Measurements from ENCODE around the gene CD274.

Gene CD274

GRCh38 chr9:5514617-5515260, 64.4 kb downstream of the CD274 start:
- peaks cover 6% of the 10 kb centered on the region for H3K4me1 ChIP-seq (ENCODE audit: low read length)
- no peaks in the 10 kb centered on the region for H3K27me3 ChIP-seq (replicated peaks; ENCODE audit: insufficient read depth, low read length)
- H4K20me1 ChIP-seq (ENCODE audit: insufficient read depth, low read length): no peaks in the 10 kb centered on the region
- no peaks in the 10 kb centered on the region for H3K79me2 ChIP-seq (ENCODE audit: low read length)
- H3K4me2 ChIP-seq (ENCODE audit: low read depth, low read length): no peak overlapping the region
- H3K36me3 ChIP-seq (replicated peaks; ENCODE audit: insufficient read depth, low read length): no peaks in the 10 kb centered on the region
- no peaks in the 10 kb centered on the region for H3K9me2 ChIP-seq (replicated peaks; ENCODE audit: insufficient read depth, low read length)
- H3F3A ChIP-seq (ENCODE audit: insufficient read depth, low read length): peaks cover 9% of the 10 kb centered on the region
- no peak overlapping the region for H3K9ac ChIP-seq (ENCODE audit: low read length)
- H3K9me3 ChIP-seq (replicated peaks; ENCODE audit: insufficient read depth, low read length): no peaks in the 10 kb centered on the region
- no peak for TF ChIP-seq EZH2phosphoT487 (IDR thresholded peaks at IDR 0.05; ENCODE audit: low read length)
- no peak for TF ChIP-seq EZH2 (optimal IDR thresholded peaks at IDR 0.05; ENCODE audit: low read depth, low read length)
- TF ChIP-seq CTCF (IDR thresholded peaks at IDR 0.05; ENCODE audit: low read length): no peak
- H3K27ac ChIP-seq (ENCODE audit: low read length): no peak overlapping the region
- H2AFZ ChIP-seq (ENCODE audit: low read length): no peak overlapping the region
- DNase-seq: no peak
- no peak overlapping the region for H3K4me3 ChIP-seq (ENCODE audit: low read length)

GRCh38 chr9:5515261-5515650, 64.9 kb downstream of the CD274 start:
- Histone ChIP-seq H3F3A (ENCODE audit: insufficient read depth, low read length) (peaks cover 7% of the 10 kb centered on the region), H3K9me2 (replicated peaks; ENCODE audit: insufficient read depth, low read length) (no peaks in the 10 kb centered on the region), H3K4me3 (ENCODE audit: low read length) (no peak overlapping the region), H3K36me3 (replicated peaks; ENCODE audit: insufficient read depth, low read length) (no peaks in the 10 kb centered on the region), H3K4me1 (ENCODE audit: low read length) (peaks cover 4% of the 10 kb centered on the region; the same call in 1 of the 2 replicates), H3K9ac (ENCODE audit: low read length) (no peak overlapping the region), H4K20me1 (ENCODE audit: insufficient read depth, low read length) (no peaks in the 10 kb centered on the region), H3K79me2 (ENCODE audit: low read length) (no peaks in the 10 kb centered on the region), H3K4me2 (ENCODE audit: low read depth, low read length) (no peak overlapping the region), H3K27me3 (replicated peaks; ENCODE audit: insufficient read depth, low read length) (no peaks in the 10 kb centered on the region), H3K27ac (ENCODE audit: low read length) (no peak overlapping the region), H2AFZ (ENCODE audit: low read length) (no peak overlapping the region), H3K9me3 (replicated peaks; ENCODE audit: insufficient read depth, low read length) (no peaks in the 10 kb centered on the region)
- no peak for TF ChIP-seq EZH2 (optimal IDR thresholded peaks at IDR 0.05; ENCODE audit: low read depth, low read length)
- no peak for TF ChIP-seq CTCF (IDR thresholded peaks at IDR 0.05; ENCODE audit: low read length)
- TF ChIP-seq EZH2phosphoT487 (IDR thresholded peaks at IDR 0.05; ENCODE audit: low read length): no peak
- no peak for DNase-seq

- Histone ChIP-seq H3K9me3 (replicated peaks; ENCODE audit: insufficient read depth, low read length) (no peaks in the 10 kb centered on the region), H3K4me2 (ENCODE audit: low read depth, low read length) (no peak overlapping the region), H3K27me3 (replicated peaks; ENCODE audit: insufficient read depth, low read length) (no peaks in the 10 kb centered on the region), H3K27ac (ENCODE audit: low read length) (no peak overlapping the region), H3K36me3 (replicated peaks; ENCODE audit: insufficient read depth, low read length) (no peaks in the 10 kb centered on the region), H2AFZ (ENCODE audit: low read length) (no peak overlapping the region), H3K9me2 (replicated peaks; ENCODE audit: insufficient read depth, low read length) (no peaks in the 10 kb centered on the region), H3F3A (ENCODE audit: insufficient read depth, low read length) (no peaks in the 10 kb centered on the region), H3K4me1 (ENCODE audit: low read length) (no peaks in the 10 kb centered on the region), H3K4me3 (ENCODE audit: low read length) (no peak overlapping the region), H3K9ac (ENCODE audit: low read length) (no peak overlapping the region), H4K20me1 (ENCODE audit: insufficient read depth, low read length) (no peaks in the 10 kb centered on the region), H3K79me2 (ENCODE audit: low read length) (no peaks in the 10 kb centered on the region)
- TF ChIP-seq EZH2phosphoT487 (IDR thresholded peaks at IDR 0.05; ENCODE audit: low read length) (no peak), CTCF (IDR thresholded peaks at IDR 0.05; ENCODE audit: low read length) (no peak), EZH2 (optimal IDR thresholded peaks at IDR 0.05; ENCODE audit: low read depth, low read length) (no peak)
- no peak for DNase-seq
These were observed 66.3 kb downstream of the CD274 start for GRCh38 chr9:5516453-5517220.

All from MM.1S (cell line).